Mesenchymal stem cell (in vitro differentiated cells and primary cell): ENCODE data around the gene KDM3A.

Source experiments
- DNase-seq: peaks from one replicate; pipeline ENCODE4 v3.0.0-alpha.2; 2013
- H2AFZ ChIP-seq: one replicate; pipeline ENCODE4 v1.6.1; 2013; ENCODE audit warnings: low read depth, mild to moderate bottlenecking, control low read depth, inconsistent platforms, low read length, moderate library complexity
- H2AK5ac ChIP-seq: 2 replicates; pipeline ENCODE4 v1.6.1; 2013; ENCODE audit warnings: low read length, moderate library complexity, mild to moderate bottlenecking, inconsistent platforms; ENCODE audit not compliant: severe bottlenecking
- H2BK120ac ChIP-seq: one replicate; pipeline ENCODE4 v1.6.1; 2013; ENCODE audit warnings: low read depth, mild to moderate bottlenecking, inconsistent platforms, low read length, moderate library complexity
- H2BK12ac ChIP-seq, 2 experiments: one replicate each; pipeline ENCODE4 v1.6.1; 2013; ENCODE audit warnings: inconsistent platforms in 2 of 2, low read length in 2 of 2, mild to moderate bottlenecking in 2 of 2, moderate library complexity in 2 of 2, control low read depth in 1 of 2
- H2BK15ac ChIP-seq: one replicate; pipeline ENCODE4 v1.6.1; 2013; ENCODE audit warnings: mild to moderate bottlenecking, low read depth, inconsistent platforms; ENCODE audit not compliant: poor library complexity, severe bottlenecking
- H2BK5ac ChIP-seq: 2 replicates; pipeline ENCODE4 v1.6.1; 2013; ENCODE audit warnings: low read depth, mild to moderate bottlenecking, low read length, control low read depth, inconsistent platforms; ENCODE audit not compliant: poor library complexity, severe bottlenecking
- H3K14ac ChIP-seq, 2 experiments: one replicate each; pipeline ENCODE4 v1.6.1; 2013; ENCODE audit warnings: inconsistent platforms in 2 of 2, low read length in 2 of 2, control low read depth in 1 of 2, mild to moderate bottlenecking in 1 of 2, moderate library complexity in 1 of 2
- H3K18ac ChIP-seq, 2 experiments: one replicate each; pipeline ENCODE4 v1.6.1; 2013; ENCODE audit warnings: inconsistent platforms in 2 of 2, low read length in 2 of 2, control low read depth in 1 of 2, low read depth in 1 of 2, mild to moderate bottlenecking in 1 of 2
- H3K23ac ChIP-seq, 2 experiments: one replicate each; pipeline ENCODE4 v1.6.1; 2013; ENCODE audit warnings: inconsistent platforms in 2 of 2, low read length in 2 of 2, mild to moderate bottlenecking in 2 of 2, moderate library complexity in 2 of 2, control low read depth in 1 of 2
- H3K27ac ChIP-seq: 2 replicates; pipeline ENCODE4 v1.5.1; 2013; ENCODE audit warnings: mild to moderate bottlenecking, moderate library complexity, low read length, control low read depth, inconsistent platforms; ENCODE audit not compliant: poor library complexity, severe bottlenecking
- H3K27me3 ChIP-seq, 2 experiments: 2 replicates each; pipeline versions ENCODE4 v1.6.1 to v1.7.0; 2013; ENCODE audit warnings: low read length in 2 of 2, mild to moderate bottlenecking in 2 of 2, moderate library complexity in 2 of 2, control low read depth in 1 of 2, inconsistent platforms in 1 of 2; ENCODE audit not compliant: control insufficient read depth in 1 of 2, insufficient read depth in 1 of 2
- H3K36me3 ChIP-seq, 2 experiments: 2 replicates each; pipeline versions ENCODE4 v1.6.1 to v1.7.0; 2013; ENCODE audit warnings: low read length in 2 of 2, control low read depth in 1 of 2, inconsistent platforms in 1 of 2, low read depth in 1 of 2, mild to moderate bottlenecking in 1 of 2; ENCODE audit not compliant: insufficient read depth in 2 of 2, control insufficient read depth in 1 of 2
- H3K4ac ChIP-seq, 2 experiments: one replicate each; pipeline ENCODE4 v1.6.1; 2013; ENCODE audit warnings: inconsistent platforms in 2 of 2, low read length in 2 of 2, mild to moderate bottlenecking in 2 of 2, moderate library complexity in 2 of 2, control low read depth in 1 of 2, low read depth in 1 of 2
- H3K4me1 ChIP-seq: 2 replicates; pipeline ENCODE4 v1.6.1; 2013; ENCODE audit warnings: low read depth, low read length, control low read depth; ENCODE audit not compliant: control insufficient read depth, insufficient read depth
- H3K4me2 ChIP-seq: 2 replicates; pipeline ENCODE4 v1.6.1; 2013; ENCODE audit warnings: low read length, mild to moderate bottlenecking, inconsistent platforms; ENCODE audit not compliant: poor library complexity, severe bottlenecking
- H3K4me3 ChIP-seq, 2 experiments: 2 replicates each; pipeline versions ENCODE4 v1.5.1 to v1.7.0; 2013; ENCODE audit warnings: low read length in 2 of 2, mild to moderate bottlenecking in 2 of 2, control low read depth in 1 of 2, low read depth in 1 of 2; ENCODE audit not compliant: insufficient read depth in 1 of 2
- H3K79me1 ChIP-seq: replicated peaks from 2 replicates; pipeline ENCODE4 v1.6.1; 2013; ENCODE audit warnings: mild to moderate bottlenecking, control low read depth, low read length, inconsistent platforms; ENCODE audit not compliant: poor library complexity, severe bottlenecking
- H3K9ac ChIP-seq: 2 replicates; pipeline ENCODE4 v1.7.0; 2013; ENCODE audit warnings: mild to moderate bottlenecking, low read length, moderate library complexity
- H3K9me3 ChIP-seq: 2 replicates; pipeline ENCODE4 v1.7.0; 2013; ENCODE audit warnings: mild to moderate bottlenecking, low read length; ENCODE audit not compliant: control insufficient read depth
- H4K8ac ChIP-seq: one replicate; pipeline ENCODE4 v1.6.1; 2013; ENCODE audit warnings: inconsistent platforms, mild to moderate bottlenecking, low read length, moderate library complexity
- H4K91ac ChIP-seq: one replicate; pipeline ENCODE4 v1.6.1; 2013; ENCODE audit warnings: mild to moderate bottlenecking, low read length, inconsistent platforms
- WGBS: methylation state at CpG from one replicate; pipeline ENCODE4 v1.1.7; 2013; ENCODE audit warnings: mixed read lengths; 5-methylcytosine and 5-hydroxymethylcytosine counted together

The KDM3A gene

GRCh38 chr2:86414996-86415395 is 26.2 kb upstream of the KDM3A start:
- Histone ChIP-seq H3K4me3 (no peak overlapping the region), H2AFZ (no peak overlapping the region), H4K8ac (no peak overlapping the region), H3K4ac (no peak overlapping the region), H3K79me1 (no peaks in the 10 kb centered on the region), H3K36me3 (no peaks in the 10 kb centered on the region), H2BK5ac (no peak overlapping the region), H3K9ac (no peak overlapping the region), H3K14ac (no peak overlapping the region), H2BK120ac (no peak overlapping the region), H3K4me2 (no peak overlapping the region), H3K9me3 (peaks cover 3% of the 10 kb centered on the region), H2AK5ac (no peak overlapping the region), H2BK15ac (no peak overlapping the region), H3K18ac (no peak overlapping the region), H4K91ac (no peak overlapping the region), H3K4me1 (no peaks in the 10 kb centered on the region), H2BK12ac (no peak overlapping the region), H3K27ac (no peak overlapping the region), H3K23ac (no peak overlapping the region), H3K27me3 (peaks cover 16 to 18% of the 10 kb centered on the region in 2 experiments)
- DNase-seq: no peak
- WGBS: 36% methylated on average over 3 of the region's 3 CpGs

GRCh38 chr2:86416146-86416545 is 25.0 kb upstream of the KDM3A start:
- no peak overlapping the region for H2BK15ac ChIP-seq
- no peak overlapping the region for H3K18ac ChIP-seq
- WGBS: 78% methylated on average over 2 of the region's 2 CpGs
- H3K9ac ChIP-seq: no peak overlapping the region
- H2BK12ac ChIP-seq: no peak overlapping the region
- no peak overlapping the region for H2BK5ac ChIP-seq
- H4K91ac ChIP-seq: no peak overlapping the region
- H3K4me1 ChIP-seq: no peaks in the 10 kb centered on the region
- DNase-seq: no peak
- H3K4me3 ChIP-seq: no peak overlapping the region
- H3K4me2 ChIP-seq: no peak overlapping the region
- H2AFZ ChIP-seq: no peak overlapping the region
- no peak overlapping the region for H2AK5ac ChIP-seq
- no peak overlapping the region for H3K23ac ChIP-seq
- no peak overlapping the region for H2BK120ac ChIP-seq
- no peak overlapping the region for H3K4ac ChIP-seq
- H4K8ac ChIP-seq: no peak overlapping the region
- H3K14ac ChIP-seq: no peak overlapping the region
- H3K36me3 ChIP-seq: no peaks in the 10 kb centered on the region
- no peaks in the 10 kb centered on the region for H3K9me3 ChIP-seq
- no peak overlapping the region for H3K27ac ChIP-seq
- H3K27me3 ChIP-seq: peaks cover 22 to 24% of the 10 kb centered on the region in 2 experiments
- H3K79me1 ChIP-seq: no peaks in the 10 kb centered on the region

- Histone ChIP-seq H3K27ac (no peak overlapping the region), H3K4me3 (no peak overlapping the region), H3K9ac (no peak overlapping the region), H4K91ac (no peak overlapping the region), H2BK5ac (no peak overlapping the region), H3K4me1 (no peaks in the 10 kb centered on the region), H3K27me3 (peaks cover 22 to 36% of the 10 kb centered on the region in 2 experiments), H3K23ac (no peak overlapping the region), H3K4ac (no peak overlapping the region), H3K9me3 (peaks cover 6% of the 10 kb centered on the region), H2BK12ac (no peak overlapping the region), H3K4me2 (no peak overlapping the region), H4K8ac (no peak overlapping the region), H3K79me1 (no peaks in the 10 kb centered on the region), H2AK5ac (no peak overlapping the region), H3K36me3 (no peaks in the 10 kb centered on the region), H3K14ac (no peak overlapping the region), H2BK15ac (no peak overlapping the region), H2AFZ (no peak overlapping the region), H2BK120ac (no peak overlapping the region), H3K18ac (no peak overlapping the region)
- WGBS: no CpG with 5 or more reads among the region's 1 CpG
- peak; percentile 9 for DNase-seq
These were observed 23.2 kb upstream of the KDM3A start for GRCh38 chr2:86417961-86418360.

GRCh38 chr2:86420913-86421312 is 20.3 kb upstream of the KDM3A start:
- H2BK120ac ChIP-seq: no peak overlapping the region
- no peak overlapping the region for H2AFZ ChIP-seq
- no peak overlapping the region for H3K9ac ChIP-seq
- H3K27me3 ChIP-seq: peaks cover 15 to 50% of the 10 kb centered on the region in 2 experiments
- WGBS: 88% methylated on average over 5 of the region's 5 CpGs
- DNase-seq: no peak
- no peak overlapping the region for H4K8ac ChIP-seq
- no peak overlapping the region for H4K91ac ChIP-seq
- no peak overlapping the region for H2BK5ac ChIP-seq
- H3K23ac ChIP-seq: no peak overlapping the region
- no peak overlapping the region for H3K4ac ChIP-seq
- H3K9me3 ChIP-seq: peaks cover 11% of the 10 kb centered on the region
- H3K36me3 ChIP-seq: no peaks in the 10 kb centered on the region
- no peak overlapping the region for H3K4me2 ChIP-seq
- no peak overlapping the region for H2BK15ac ChIP-seq
- H3K14ac ChIP-seq: no peak overlapping the region
- no peak overlapping the region for H2AK5ac ChIP-seq
- H3K4me1 ChIP-seq: no peaks in the 10 kb centered on the region
- no peak overlapping the region for H3K27ac ChIP-seq
- no peak overlapping the region for H2BK12ac ChIP-seq
- no peaks in the 10 kb centered on the region for H3K79me1 ChIP-seq
- H3K4me3 ChIP-seq: no peak overlapping the region
- H3K18ac ChIP-seq: no peak overlapping the region
